Measurements from ENCODE around the gene FSTL5. TPM values are rescaled to one million over a fixed set of nuclear protein-coding genes. Genes with fewer than 3 reads are reported as not detected.

Gene FSTL5
- total and polyA plus RNA-seq, 2 of the 13 experiments (the other 11 are each of a cell fraction or from before 2014, with no cell fraction given), result 0.03 to 0.07 TPM

DNA sequence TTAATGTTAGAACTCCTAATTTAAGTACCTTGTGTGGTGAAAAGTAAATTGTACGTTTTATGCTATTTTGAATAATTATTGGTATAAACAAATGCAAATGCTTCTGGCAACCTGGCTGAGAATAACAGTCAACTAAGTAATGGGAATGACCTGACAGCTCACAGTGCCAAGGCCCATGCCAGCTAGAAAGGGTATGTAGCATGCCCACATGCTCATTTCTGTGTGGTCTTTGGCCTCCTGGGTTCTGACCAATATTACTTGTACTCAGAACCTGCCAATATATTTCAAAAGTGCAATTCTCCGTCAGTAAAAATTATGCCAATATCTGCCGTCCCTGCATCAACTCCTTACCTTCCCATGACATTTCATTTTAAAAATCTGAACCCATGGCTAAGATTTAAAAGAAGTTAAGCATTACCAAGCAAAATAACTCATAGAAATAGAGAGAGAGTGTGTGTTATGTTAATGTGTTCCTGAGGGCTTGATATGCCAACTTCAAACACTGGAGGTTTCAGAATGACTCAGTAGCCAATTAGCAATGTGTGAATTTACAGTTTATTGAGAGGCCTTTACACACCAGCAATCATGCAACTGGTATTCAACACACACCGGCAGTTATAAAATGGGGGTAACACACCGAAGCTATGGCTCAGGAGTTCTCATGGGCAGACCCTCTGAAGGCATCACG lies 820.8 kb downstream of the FSTL5 start:
- ChIA-PET CTCF (ENCODE audit: low intra/inter-chr PET ratio, low total read pairs) (no interaction called here), POLR2A (no interaction called here)
- Histone ChIP-seq H3K4me2 (ENCODE audit: low read depth, low read length) (no peak overlapping the region), H3K79me2 (ENCODE audit: insufficient read depth, low read length) (no peaks in the 10 kb centered on the region), H3K9me3 (ENCODE audit: low read length) (no peaks in the 10 kb centered on the region), H4K20me1 (ENCODE audit: insufficient read depth, low read length) (no peaks in the 10 kb centered on the region), H3K4me3 (replicated peaks in 1 of 3; ENCODE audit: insufficient read depth in 1 of 3, low read depth in 2 of 3, low read length in 3 of 3) (no peak overlapping the region), H3K4me1 (ENCODE audit: insufficient read depth, low read length) (no peaks in the 10 kb centered on the region), H3K27me3 (ENCODE audit: control insufficient read depth in 1 of 2, insufficient read depth in 2 of 2, low read length in 2 of 2) (no peaks in the 10 kb centered on the region), H2AFZ (ENCODE audit: low read length) (no peak overlapping the region), H3K36me3 (replicated peaks in 1 of 2; ENCODE audit: control insufficient read depth in 1 of 2, insufficient read depth in 2 of 2, low read length in 2 of 2) (no peaks in the 10 kb centered on the region), H3K27ac (ENCODE audit: extremely low read length, insufficient read depth, low read length) (no peak overlapping the region), H3K9ac (ENCODE audit: insufficient read depth, low read depth, low read length) (no peak overlapping the region)
- DNase-seq (ENCODE audit: low spot score) (no peak), FAIRE-seq (no peak), ATAC-seq (no peak)
- WGBS (ENCODE audit: low lambda C conversion rate), result 28% methylated on average over 5 of the region's 6 CpGs
- in situ Hi-C loops (cut with HindIII; ENCODE audit: extremely low pct_ligation_motif_present, low pct_unique_long_range_greater_than_20kb), result no loop called here
- no TSS peak for BruUV-seq (replicated peaks)
- TF ChIP-seq ZNF263 (CRISPR knock-in tag; IDR thresholded peaks at IDR 0.05), result no peak
- TF ChIP-seq ZFP37 (CRISPR knock-in tag; IDR thresholded peaks at IDR 0.05; ENCODE audit: borderline replicate concordance), result no peak
- intact Hi-C loops (cut with micrococcal nuclease; ENCODE audit: unreplicated experiment), result no loop called here

DNA sequence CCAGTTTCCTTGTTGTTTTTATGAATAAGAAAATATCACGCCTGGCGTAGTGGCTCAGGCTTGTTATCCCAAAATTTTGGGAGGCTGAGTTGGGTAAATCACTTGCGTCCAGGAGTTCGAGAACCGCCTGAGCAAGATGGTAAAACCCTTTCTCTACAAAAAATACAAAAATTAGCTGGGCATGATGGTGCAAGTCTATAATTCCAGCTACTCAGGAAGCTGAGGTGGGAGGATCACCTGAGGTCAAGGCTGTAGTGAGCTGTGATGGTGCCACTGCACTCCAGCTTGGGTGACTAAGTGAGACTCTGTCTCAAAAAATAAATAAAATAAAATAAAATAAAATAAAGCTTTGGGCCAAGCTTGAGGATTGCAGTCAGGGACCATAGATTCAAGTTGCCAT lies 827.2 kb downstream of the FSTL5 start:
- POLR2A ChIA-PET, result no interaction called here
- WGBS (ENCODE audit: low lambda C conversion rate), result 30% methylated on average over 5 of the region's 5 CpGs
- TF ChIP-seq PRPF4 (IDR thresholded peaks at IDR 0.05; ENCODE audit: low read depth, low read length, poor library complexity, severe bottlenecking) (no peak), ZNF784 (CRISPR knock-in tag; IDR thresholded peaks at IDR 0.05; ENCODE audit: borderline replicate concordance) (no peak), KLF12 (CRISPR knock-in tag; IDR thresholded peaks at IDR 0.05; ENCODE audit: borderline replicate concordance) (no peak), ZNF7 (CRISPR knock-in tag; IDR thresholded peaks at IDR 0.05) (no peak)
- TF ChIP-seq, protein P1, sequence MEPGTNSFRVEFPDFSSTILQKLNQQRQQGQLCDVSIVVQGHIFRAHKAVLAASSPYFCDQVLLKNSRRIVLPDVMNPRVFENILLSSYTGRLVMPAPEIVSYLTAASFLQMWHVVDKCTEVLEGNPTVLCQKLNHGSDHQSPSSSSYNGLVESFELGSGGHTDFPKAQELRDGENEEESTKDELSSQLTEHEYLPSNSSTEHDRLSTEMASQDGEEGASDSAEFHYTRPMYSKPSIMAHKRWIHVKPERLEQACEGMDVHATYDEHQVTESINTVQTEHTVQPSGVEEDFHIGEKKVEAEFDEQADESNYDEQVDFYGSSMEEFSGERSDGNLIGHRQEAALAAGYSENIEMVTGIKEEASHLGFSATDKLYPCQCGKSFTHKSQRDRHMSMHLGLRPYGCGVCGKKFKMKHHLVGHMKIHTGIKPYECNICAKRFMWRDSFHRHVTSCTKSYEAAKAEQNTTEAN (CRISPR knock-in tag; conservative IDR thresholded peaks at IDR 0.05), result no peak
- TF ChIP-seq, protein P2, sequence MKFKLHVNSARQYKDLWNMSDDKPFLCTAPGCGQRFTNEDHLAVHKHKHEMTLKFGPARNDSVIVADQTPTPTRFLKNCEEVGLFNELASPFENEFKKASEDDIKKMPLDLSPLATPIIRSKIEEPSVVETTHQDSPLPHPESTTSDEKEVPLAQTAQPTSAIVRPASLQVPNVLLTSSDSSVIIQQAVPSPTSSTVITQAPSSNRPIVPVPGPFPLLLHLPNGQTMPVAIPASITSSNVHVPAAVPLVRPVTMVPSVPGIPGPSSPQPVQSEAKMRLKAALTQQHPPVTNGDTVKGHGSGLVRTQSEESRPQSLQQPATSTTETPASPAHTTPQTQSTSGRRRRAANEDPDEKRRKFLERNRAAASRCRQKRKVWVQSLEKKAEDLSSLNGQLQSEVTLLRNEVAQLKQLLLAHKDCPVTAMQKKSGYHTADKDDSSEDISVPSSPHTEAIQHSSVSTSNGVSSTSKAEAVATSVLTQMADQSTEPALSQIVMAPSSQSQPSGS (CRISPR knock-in tag; IDR thresholded peaks at IDR 0.05), result no peak
- TF ChIP-seq, protein P3, sequence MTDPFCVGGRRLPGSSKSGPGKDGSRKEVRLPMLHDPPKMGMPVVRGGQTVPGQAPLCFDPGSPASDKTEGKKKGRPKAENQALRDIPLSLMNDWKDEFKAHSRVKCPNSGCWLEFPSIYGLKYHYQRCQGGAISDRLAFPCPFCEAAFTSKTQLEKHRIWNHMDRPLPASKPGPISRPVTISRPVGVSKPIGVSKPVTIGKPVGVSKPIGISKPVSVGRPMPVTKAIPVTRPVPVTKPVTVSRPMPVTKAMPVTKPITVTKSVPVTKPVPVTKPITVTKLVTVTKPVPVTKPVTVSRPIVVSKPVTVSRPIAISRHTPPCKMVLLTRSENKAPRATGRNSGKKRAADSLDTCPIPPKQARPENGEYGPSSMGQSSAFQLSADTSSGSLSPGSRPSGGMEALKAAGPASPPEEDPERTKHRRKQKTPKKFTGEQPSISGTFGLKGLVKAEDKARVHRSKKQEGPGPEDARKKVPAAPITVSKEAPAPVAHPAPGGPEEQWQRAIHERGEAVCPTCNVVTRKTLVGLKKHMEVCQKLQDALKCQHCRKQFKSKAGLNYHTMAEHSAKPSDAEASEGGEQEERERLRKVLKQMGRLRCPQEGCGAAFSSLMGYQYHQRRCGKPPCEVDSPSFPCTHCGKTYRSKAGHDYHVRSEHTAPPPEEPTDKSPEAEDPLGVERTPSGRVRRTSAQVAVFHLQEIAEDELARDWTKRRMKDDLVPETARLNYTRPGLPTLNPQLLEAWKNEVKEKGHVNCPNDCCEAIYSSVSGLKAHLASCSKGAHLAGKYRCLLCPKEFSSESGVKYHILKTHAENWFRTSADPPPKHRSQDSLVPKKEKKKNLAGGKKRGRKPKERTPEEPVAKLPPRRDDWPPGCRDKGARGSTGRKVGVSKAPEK (CRISPR knock-in tag; IDR thresholded peaks at IDR 0.05; ENCODE audit: borderline replicate concordance), result no peak
- TF ChIP-seq, protein P4, sequence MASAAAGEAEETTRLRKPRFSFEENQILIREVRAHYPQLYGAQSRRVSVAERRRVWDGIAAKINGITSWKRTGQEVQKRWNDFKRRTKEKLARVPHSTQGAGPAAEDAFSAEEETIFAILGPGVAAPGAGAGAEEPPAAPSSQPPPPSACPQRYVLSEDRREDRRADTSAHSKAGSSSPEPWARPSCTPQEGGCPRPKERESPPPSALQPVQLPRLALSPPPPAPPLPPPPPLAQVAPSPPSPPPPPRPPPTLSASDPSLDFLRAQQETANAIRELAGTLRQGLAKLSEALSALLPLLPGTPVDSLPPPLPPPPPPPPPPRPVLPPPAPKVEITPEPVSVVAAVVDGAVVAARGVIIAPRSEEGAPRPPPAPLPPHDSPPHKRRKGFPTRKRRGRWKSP (CRISPR knock-in tag; IDR thresholded peaks at IDR 0.05), result no peak

More for the DNA sequence above, 827.2 kb downstream of the FSTL5 start:
- no peak overlapping the region for H2AFZ ChIP-seq (ENCODE audit: low read length)
- H3K4me1 ChIP-seq (ENCODE audit: insufficient read depth, low read length), result no peaks in the 10 kb centered on the region
- no peaks in the 10 kb centered on the region for H3K9me3 ChIP-seq (ENCODE audit: low read length)
- DNase-seq (ENCODE audit: low spot score), result no peak
- in situ Hi-C loops (cut with HindIII; ENCODE audit: extremely low pct_ligation_motif_present, low pct_unique_long_range_greater_than_20kb), result no loop called here
- H3K27ac ChIP-seq (ENCODE audit: extremely low read length, insufficient read depth, low read length), result no peak overlapping the region
- no peak for ATAC-seq
- no peaks in the 10 kb centered on the region for H4K20me1 ChIP-seq (ENCODE audit: insufficient read depth, low read length)
- CTCF ChIA-PET (ENCODE audit: low intra/inter-chr PET ratio, low total read pairs), result no interaction called here
- H3K36me3 ChIP-seq (replicated peaks in 1 of 2; ENCODE audit: control insufficient read depth in 1 of 2, insufficient read depth in 2 of 2, low read length in 2 of 2), result no peaks in the 10 kb centered on the region
- no peak overlapping the region for H3K4me3 ChIP-seq (replicated peaks in 1 of 3; ENCODE audit: insufficient read depth in 1 of 3, low read depth in 2 of 3, low read length in 3 of 3)
- H3K9ac ChIP-seq (ENCODE audit: insufficient read depth, low read depth, low read length), result no peak overlapping the region
- intact Hi-C loops (cut with micrococcal nuclease; ENCODE audit: unreplicated experiment), result no loop called here
- H3K79me2 ChIP-seq (ENCODE audit: insufficient read depth, low read length), result no peaks in the 10 kb centered on the region
- no peaks in the 10 kb centered on the region for H3K27me3 ChIP-seq (ENCODE audit: control insufficient read depth in 1 of 2, insufficient read depth in 2 of 2, low read length in 2 of 2)
- no TSS peak for BruUV-seq (replicated peaks)
- no peak for FAIRE-seq
- H3K4me2 ChIP-seq (ENCODE audit: low read depth, low read length), result no peak overlapping the region
